Body of pancreas (tissue), 4 donors: ENCODE data around the gene MC1R.

Experiments used
- CTCF ChIP-seq, 7 experiments: fragments of 450-650 bp in 4 of 7; fragments of 200-600 bp in 3 of 7; sonication (generic) in 3 of 7; IDR thresholded peaks; one replicate each; pipeline ENCODE4 v1.5.1; 2016 to 2019; ENCODE audit warnings: antibody characterized with exemption in 7 of 7
- POLR2A ChIP-seq, 3 donors: fragments of 450-650 bp; IDR thresholded peaks; one replicate each; pipeline ENCODE4 v1.6.1; 2016; ENCODE audit warnings: antibody characterized with exemption in 3 of 3, mild to moderate bottlenecking in 2 of 3

GRCh38 chr16:89931964-89932363 lies 13.3 kb downstream of the MC1R start:
- TF ChIP-seq POLR2A (IDR thresholded peaks at IDR 0.05) (no peak), CTCF (IDR thresholded peaks at IDR 0.05) (no peak)
